MM.1S (cell line): ENCODE measurements around the gene WNT5A.

ENCODE experiments used
- EZH2 ChIP-seq: fragments of 300-600 bp; sonication (generic); optimal IDR thresholded peaks from 2 replicates; pipeline ENCODE3; 2017; ENCODE audit warnings: low read depth, mild to moderate bottlenecking, antibody characterized with exemption, low read length, mixed read lengths
- EZH2phosphoT487 ChIP-seq: fragments of 300-600 bp; sonication (generic); IDR thresholded peaks from 2 replicates; pipeline ENCODE4 v1.6.1; 2018; ENCODE audit warnings: antibody characterized with exemption, low read length
- TF ChIP-seq, protein P1 (sequence below): fragments of 300-600 bp; sonication (generic); IDR thresholded peaks from 2 replicates; pipeline ENCODE4 v1.5.1; 2016; ENCODE audit warnings: antibody characterized with exemption, low read length, mixed read lengths

DNA sequence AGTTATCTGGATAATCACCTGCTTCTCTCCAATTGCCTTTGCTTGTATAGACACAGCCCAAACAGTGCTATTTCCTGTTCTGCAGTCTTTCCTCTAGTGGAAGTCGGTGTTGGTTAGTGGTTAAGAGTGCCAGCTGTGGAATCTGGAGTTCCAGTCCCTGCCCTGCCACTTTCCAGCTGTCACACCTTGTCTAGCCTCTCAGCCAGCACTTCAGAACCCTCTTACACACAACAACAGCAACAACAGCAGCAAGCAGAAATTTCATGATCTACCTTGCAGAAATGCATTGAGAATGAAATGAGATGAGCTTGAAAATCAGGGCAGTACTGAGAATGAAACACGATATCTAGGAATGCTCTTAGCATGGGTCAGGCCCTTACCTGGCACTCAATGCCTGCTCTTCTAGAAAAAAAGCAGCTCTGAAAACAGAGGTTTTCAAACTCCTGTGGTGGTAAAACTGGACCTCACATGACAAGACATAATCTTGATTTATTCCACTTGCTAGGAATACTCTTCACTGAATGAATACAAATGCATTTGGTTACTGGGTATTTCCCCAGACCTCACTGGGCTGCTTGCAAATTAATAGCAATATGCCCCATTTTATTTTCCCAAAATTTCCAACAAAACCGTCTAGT is 3.3 kb upstream of the WNT5A start:
- TF ChIP-seq, protein P1, sequence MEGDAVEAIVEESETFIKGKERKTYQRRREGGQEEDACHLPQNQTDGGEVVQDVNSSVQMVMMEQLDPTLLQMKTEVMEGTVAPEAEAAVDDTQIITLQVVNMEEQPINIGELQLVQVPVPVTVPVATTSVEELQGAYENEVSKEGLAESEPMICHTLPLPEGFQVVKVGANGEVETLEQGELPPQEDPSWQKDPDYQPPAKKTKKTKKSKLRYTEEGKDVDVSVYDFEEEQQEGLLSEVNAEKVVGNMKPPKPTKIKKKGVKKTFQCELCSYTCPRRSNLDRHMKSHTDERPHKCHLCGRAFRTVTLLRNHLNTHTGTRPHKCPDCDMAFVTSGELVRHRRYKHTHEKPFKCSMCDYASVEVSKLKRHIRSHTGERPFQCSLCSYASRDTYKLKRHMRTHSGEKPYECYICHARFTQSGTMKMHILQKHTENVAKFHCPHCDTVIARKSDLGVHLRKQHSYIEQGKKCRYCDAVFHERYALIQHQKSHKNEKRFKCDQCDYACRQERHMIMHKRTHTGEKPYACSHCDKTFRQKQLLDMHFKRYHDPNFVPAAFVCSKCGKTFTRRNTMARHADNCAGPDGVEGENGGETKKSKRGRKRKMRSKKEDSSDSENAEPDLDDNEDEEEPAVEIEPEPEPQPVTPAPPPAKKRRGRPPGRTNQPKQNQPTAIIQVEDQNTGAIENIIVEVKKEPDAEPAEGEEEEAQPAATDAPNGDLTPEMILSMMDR = no peak
- no peak for TF ChIP-seq EZH2phosphoT487
- TF ChIP-seq EZH2 = no peak
